Dendritic cell treated with granulocyte-macrophage colony-stimulating factor and Interleukin-4, amounts not matched to agents 40 ng/mL and 50 ng/mL, for 4 days (primary cell): ENCODE data around the gene SLC25A34.
A peak's percentile ranks its signal among the peaks of the same experiment; 100 is the strongest.

ENCODE experiments used
- H3K27ac Mint-ChIP-seq: one replicate; pipeline ENCODE4 v1.8.0; 2022; ENCODE audit warnings: mild to moderate bottlenecking, mixed read lengths
- H3K27me3 Mint-ChIP-seq: one replicate; pipeline ENCODE4 v1.8.0; 2022; ENCODE audit warnings: mild to moderate bottlenecking, mixed read lengths
- H3K36me3 Mint-ChIP-seq: one replicate; pipeline ENCODE4 v1.8.0; 2022; ENCODE audit warnings: low read depth, mixed read lengths
- H3K4me1 Mint-ChIP-seq: one replicate; pipeline ENCODE4 v1.8.0; 2022; ENCODE audit warnings: low read depth, mixed read lengths
- H3K4me3 Mint-ChIP-seq: one replicate; pipeline ENCODE4 v1.8.0; 2022; ENCODE audit warnings: mild to moderate bottlenecking, moderate library complexity, mixed read lengths
- H3K9me3 Mint-ChIP-seq: one replicate; pipeline ENCODE4 v1.8.0; 2022; ENCODE audit warnings: mixed read lengths
- intact Hi-C: fragments of 100-400 bp; cut with micrococcal nuclease; formaldehyde crosslinking; loops from one replicate; pipeline ENCODE4 v1.15.0; 2022

The SLC25A34 gene

GRCh38 chr1:15733218-15733725 lies 2.8 kb upstream of the SLC25A34 start:
- no peak overlapping the region for H3K27ac Mint-ChIP-seq
- no peak overlapping the region for H3K4me3 Mint-ChIP-seq

GRCh38 chr1:15733726-15734226 lies 2.3 kb upstream of the SLC25A34 start:
- Mint-ChIP-seq H3K4me3 (no peak overlapping the region), H3K36me3 (peaks cover 91% of the 10 kb centered on the region), H3K27ac (no peak overlapping the region), H3K4me1 (peaks cover 5% of the 10 kb centered on the region), H3K27me3 (no peaks in the 10 kb centered on the region), H3K9me3 (no peaks in the 10 kb centered on the region)
- intact Hi-C loops: no loop called here

More at GRCh38 chr1:15733218-15733725, 2.8 kb upstream of the SLC25A34 start:
- Mint-ChIP-seq H3K27me3 (no peaks in the 10 kb centered on the region), H3K9me3 (no peaks in the 10 kb centered on the region), H3K4me1 (peaks cover under 1% of the 10 kb centered on the region), H3K36me3 (peaks cover 91% of the 10 kb centered on the region)
- intact Hi-C loops: no loop called here

- Mint-ChIP-seq H3K9me3 (no peaks in the 10 kb centered on the region), H3K27me3 (no peaks in the 10 kb centered on the region), H3K4me1 (peaks cover 7% of the 10 kb centered on the region), H3K36me3 (peaks cover 91% of the 10 kb centered on the region), H3K27ac (no peak overlapping the region), H3K4me3 (no peak overlapping the region)
- intact Hi-C loops: no loop called here
Observed at GRCh38 chr1:15734296-15734695, 1.8 kb upstream of the SLC25A34 start.

GRCh38 chr1:15734901-15735300 lies 1.2 kb upstream of the SLC25A34 start:
- H3K36me3 Mint-ChIP-seq: peaks cover 91% of the 10 kb centered on the region
- no peaks in the 10 kb centered on the region for H3K9me3 Mint-ChIP-seq
- H3K4me3 Mint-ChIP-seq: no peak overlapping the region
- intact Hi-C loops: no loop called here
- H3K4me1 Mint-ChIP-seq: peaks cover 7% of the 10 kb centered on the region
- H3K27ac Mint-ChIP-seq: no peak overlapping the region
- no peaks in the 10 kb centered on the region for H3K27me3 Mint-ChIP-seq

GRCh38 chr1:15735304-15736037 lies 587 bp upstream of the SLC25A34 start:
- no peaks in the 10 kb centered on the region for H3K9me3 Mint-ChIP-seq
- H3K4me1 Mint-ChIP-seq: peaks cover 7% of the 10 kb centered on the region
- H3K27me3 Mint-ChIP-seq: no peaks in the 10 kb centered on the region
- intact Hi-C loops: no loop called here
- H3K36me3 Mint-ChIP-seq: peaks cover 86% of the 10 kb centered on the region
- no peak overlapping the region for H3K4me3 Mint-ChIP-seq
- H3K27ac Mint-ChIP-seq: peak overlapping the region; percentile 22

GRCh38 chr1:15736892-15737261 lies 819 bp downstream of the SLC25A34 start:
- Mint-ChIP-seq H3K4me3 (no peak overlapping the region), H3K27ac (peak overlapping the region; percentile 38), H3K9me3 (no peaks in the 10 kb centered on the region), H3K4me1 (peaks cover 13% of the 10 kb centered on the region), H3K27me3 (no peaks in the 10 kb centered on the region), H3K36me3 (peaks cover 72% of the 10 kb centered on the region)
- intact Hi-C loops: no loop called here

- Mint-ChIP-seq H3K4me1 (peaks cover 13% of the 10 kb centered on the region), H3K4me3 (no peak overlapping the region), H3K9me3 (no peaks in the 10 kb centered on the region), H3K27ac (peak overlapping the region; percentile 38), H3K27me3 (no peaks in the 10 kb centered on the region), H3K36me3 (peaks cover 64% of the 10 kb centered on the region)
- intact Hi-C loops: no loop called here
Observed at GRCh38 chr1:15737324-15738319, 1.6 kb downstream of the SLC25A34 start.

GRCh38 chr1:15738416-15739113 lies 2.5 kb downstream of the SLC25A34 start:
- Mint-ChIP-seq H3K4me1 (peaks cover 13% of the 10 kb centered on the region), H3K27me3 (no peaks in the 10 kb centered on the region), H3K36me3 (peaks cover 55% of the 10 kb centered on the region), H3K9me3 (no peaks in the 10 kb centered on the region), H3K4me3 (no peak overlapping the region), H3K27ac (no peak overlapping the region)
- intact Hi-C loops: no loop called here

- Mint-ChIP-seq H3K27me3 (no peaks in the 10 kb centered on the region), H3K36me3 (peaks cover 48% of the 10 kb centered on the region), H3K9me3 (no peaks in the 10 kb centered on the region), H3K4me3 (no peak overlapping the region), H3K27ac (no peak overlapping the region), H3K4me1 (peaks cover 13% of the 10 kb centered on the region)
- intact Hi-C loops: no loop called here
Observed at GRCh38 chr1:15739259-15739658, 3.2 kb downstream of the SLC25A34 start.

- Mint-ChIP-seq H3K27ac (no peak overlapping the region), H3K9me3 (no peaks in the 10 kb centered on the region), H3K4me3 (no peak overlapping the region), H3K27me3 (no peaks in the 10 kb centered on the region), H3K4me1 (peaks cover 13% of the 10 kb centered on the region), H3K36me3 (peaks cover 43% of the 10 kb centered on the region)
- intact Hi-C loops: loop anchor here (2.0 kb wide), 1 partner anchor 145 kb away; no protein-coding TSS in a partner anchor
Observed at GRCh38 chr1:15739745-15740144, 3.7 kb downstream of the SLC25A34 start.

- Mint-ChIP-seq H3K4me3 (no peak overlapping the region), H3K27ac (no peak overlapping the region), H3K4me1 (peaks cover 13% of the 10 kb centered on the region), H3K9me3 (no peaks in the 10 kb centered on the region), H3K36me3 (peaks cover 29% of the 10 kb centered on the region), H3K27me3 (no peaks in the 10 kb centered on the region)
- intact Hi-C loops: loop anchor here (2.0 kb wide), 1 partner anchor 146 kb away; no protein-coding TSS in a partner anchor
Observed at GRCh38 chr1:15740924-15741850, 5.1 kb downstream of the SLC25A34 start.

GRCh38 chr1:15742339-15742801 lies 6.3 kb downstream of the SLC25A34 start, which contains the start of gene TMEM82:
TSS of gene TMEM82 (plus strand) at chr1:15742499. CDS start at chr1:15742560, 61 bp downstream.
- Mint-ChIP-seq H3K27ac (no peak within 1 kb of the TSS), H3K4me1 (peaks cover 13% of the 10 kb centered on the region), H3K36me3 (peaks cover 25% of the 10 kb centered on the region), H3K27me3 (no peaks in the 10 kb centered on the region), H3K4me3 (no peak within 1 kb of the TSS), H3K9me3 (no peaks in the 10 kb centered on the region)
- intact Hi-C loops: no loop called here
